Immature natural killer cell (primary cell): ENCODE results near the gene VTI1A. TPM values are rescaled to one million over a fixed set of nuclear protein-coding genes. Genes with fewer than 3 reads are reported as not detected.
"Not testable (repeated sequence)": the region's sequence is repeated elsewhere in the genome, so short reads cannot be mapped to it uniquely, and the experiment has no call there.

Source experiments
- DNase-seq, 3 donors: peaks; one replicate each; pipeline ENCODE4 v3.0.0; 2022; ENCODE audit warnings: mixed read lengths in 1 of 3
- H3K27ac Mint-ChIP-seq, 6 donors: one replicate each; pipeline ENCODE4 v1.8.0; 2020; ENCODE audit warnings: mixed read lengths in 6 of 6, mild to moderate bottlenecking in 5 of 6, inconsistent platforms in 4 of 6, moderate library complexity in 3 of 6
- H3K27me3 Mint-ChIP-seq, 3 donors: one replicate each; pipeline ENCODE4 v1.8.0; 2020 to 2021; ENCODE audit warnings: low read depth in 3 of 3, mild to moderate bottlenecking in 3 of 3, mixed read lengths in 3 of 3, moderate library complexity in 3 of 3, inconsistent platforms in 1 of 3
- H3K36me3 Mint-ChIP-seq, 3 donors: one replicate each; pipeline ENCODE4 v1.8.0; 2020; ENCODE audit warnings: mixed read lengths in 3 of 3, inconsistent platforms in 2 of 3, mild to moderate bottlenecking in 2 of 3
- H3K4me1 Mint-ChIP-seq, 2 donors: one replicate each; pipeline ENCODE4 v1.8.0; 2020; ENCODE audit warnings: inconsistent platforms in 2 of 2, mild to moderate bottlenecking in 2 of 2, mixed read lengths in 2 of 2, moderate library complexity in 1 of 2
- H3K4me3 Mint-ChIP-seq, 5 donors: one replicate each; pipeline ENCODE4 v1.8.0; 2020; ENCODE audit warnings: mild to moderate bottlenecking in 5 of 5, mixed read lengths in 5 of 5, inconsistent platforms in 3 of 5, moderate library complexity in 3 of 5
- H3K9me3 Mint-ChIP-seq, 6 donors: one replicate each; pipeline ENCODE4 v1.8.0; 2020; ENCODE audit warnings: mild to moderate bottlenecking in 6 of 6, mixed read lengths in 6 of 6, inconsistent platforms in 4 of 6, moderate library complexity in 3 of 6
- polyA plus RNA-seq, 3 donors: library from polyadenylated mRNA; unstranded; fragments of 300-500 nt; fragmentation: Illumina TruSeq; gene quantifications; one replicate each; pipeline ENCODE4 v1.2.3, GENCODE V29; 2021

The VTI1A gene
- polyA plus RNA-seq, 3 donors from 2014 or later: 15.0 to 40.2 (median 31.2) TPM

DNA sequence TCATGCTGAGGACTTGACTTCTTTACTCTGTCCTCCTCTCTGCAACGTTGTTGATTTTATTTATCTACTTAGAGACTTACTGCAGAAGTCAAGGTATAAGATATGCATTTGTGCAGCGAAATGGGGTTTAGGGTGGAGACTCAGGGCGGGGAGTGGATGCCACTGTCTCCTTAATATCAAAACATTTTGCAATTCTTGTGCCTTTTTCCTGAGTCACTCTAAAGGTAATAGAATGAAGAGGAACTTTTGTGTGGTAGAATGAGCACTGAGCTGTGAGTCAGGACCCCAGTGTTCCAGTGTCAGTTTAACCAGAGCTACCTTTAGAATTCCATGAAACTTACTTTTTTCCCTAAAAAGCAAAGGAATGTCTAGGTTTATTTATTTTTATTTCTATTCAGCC is 78.2 kb downstream of the VTI1A start:
- no peak for DNase-seq
- Mint-ChIP-seq H3K36me3 (no peaks in the 10 kb centered on the region), H3K9me3 (no peaks in the 10 kb centered on the region), H3K4me3 (no peak overlapping the region), H3K4me1 (peaks cover 20 to 37% of the 10 kb centered on the region in 2 donors), H3K27me3 (no peaks in the 10 kb centered on the region), H3K27ac (peak overlapping the region in 3 of 6 donors; percentile 29 to 66 (median 55))

DNA sequence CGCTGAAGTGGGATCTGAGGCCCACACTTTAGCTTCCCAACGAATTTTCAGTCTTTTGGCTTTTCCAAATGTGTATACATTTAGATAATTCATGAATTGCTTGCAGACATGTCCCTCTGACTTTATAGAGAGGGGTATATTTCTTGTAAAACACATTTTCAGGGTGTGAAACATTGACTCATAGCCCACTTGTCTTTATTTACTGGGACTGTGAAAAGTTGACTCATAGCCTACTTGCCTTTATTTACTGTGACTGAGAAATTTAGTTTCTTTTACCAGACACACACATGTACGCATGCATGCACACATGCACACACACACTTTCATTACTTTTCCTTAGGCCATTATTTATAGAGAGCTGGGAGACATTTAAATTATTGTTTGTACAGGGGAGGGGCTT is 79.1 kb downstream of the VTI1A start:
- peak in 1 of 3 donors; percentile 13 for DNase-seq
- Mint-ChIP-seq H3K36me3 (peaks cover 0 to 3% (median 0%) of the 10 kb centered on the region in 3 donors), H3K4me3 (peak overlapping the region in 2 of 5 donors; percentile 48 to 81), H3K4me1 (peaks cover 26 to 46% of the 10 kb centered on the region in 2 donors), H3K27ac (peak overlapping the region; percentile 21 to 79 (median 68)), H3K27me3 (peaks cover 0 to 3% (median 0%) of the 10 kb centered on the region in 3 donors), H3K9me3 (no peaks in the 10 kb centered on the region)

DNA sequence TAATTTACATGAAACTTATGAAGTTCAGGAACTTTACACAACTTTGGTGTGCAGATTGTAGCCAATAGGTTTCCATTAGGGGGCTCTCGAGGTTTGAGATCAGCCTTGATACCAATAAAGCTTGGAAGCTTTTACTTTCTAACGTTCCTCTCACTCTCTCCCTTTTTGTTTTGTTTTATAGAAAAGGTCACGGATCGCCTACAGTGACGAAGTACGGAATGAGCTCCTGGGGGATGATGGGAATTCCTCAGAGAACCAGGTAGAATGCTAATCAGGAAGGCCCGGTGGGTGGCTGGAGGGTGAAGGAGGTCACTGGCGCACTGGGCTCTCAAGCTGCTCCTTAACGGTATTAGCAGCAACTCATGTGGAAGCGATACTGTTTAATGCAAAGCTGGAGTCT is 79.9 kb downstream of the VTI1A start:
- Mint-ChIP-seq H3K36me3 (peaks cover 0 to 3% (median 0%) of the 10 kb centered on the region in 3 donors), H3K4me3 (no peak overlapping the region), H3K4me1 (peaks cover 33 to 53% of the 10 kb centered on the region in 2 donors), H3K27me3 (peaks cover 0 to 3% (median 0%) of the 10 kb centered on the region in 3 donors), H3K9me3 (no peaks in the 10 kb centered on the region), H3K27ac (peak overlapping the region in 1 of 6 donors; percentile 29)
- DNase-seq: no peak

DNA sequence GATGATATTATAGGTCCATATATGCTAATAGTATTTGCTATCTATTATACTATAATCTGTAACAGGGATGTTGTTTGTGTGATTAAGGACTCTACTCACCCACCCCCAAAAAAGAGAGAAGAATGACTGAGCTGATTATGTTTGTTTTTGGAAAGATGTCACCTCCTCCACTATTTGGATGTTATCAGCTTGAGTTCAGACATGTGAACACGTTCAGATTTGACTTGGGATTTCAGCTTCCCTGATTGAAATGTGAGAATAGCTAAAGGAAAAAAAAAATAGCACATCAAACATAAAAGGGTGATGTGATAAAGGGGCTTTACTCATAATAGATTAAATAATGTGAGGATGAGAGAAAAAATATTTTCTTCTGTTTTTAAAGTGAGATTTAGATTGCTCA is 81.2 kb downstream of the VTI1A start:
- no peak overlapping the region for H3K27ac Mint-ChIP-seq
- H3K9me3 Mint-ChIP-seq: no peaks in the 10 kb centered on the region
- peaks cover 0 to 3% (median 0%) of the 10 kb centered on the region in 3 donors for H3K27me3 Mint-ChIP-seq
- H3K4me1 Mint-ChIP-seq: peaks cover 38 to 60% of the 10 kb centered on the region in 2 donors
- no peak for DNase-seq
- H3K36me3 Mint-ChIP-seq: peaks cover 0 to 3% (median 0%) of the 10 kb centered on the region in 3 donors
- no peak overlapping the region for H3K4me3 Mint-ChIP-seq

DNA sequence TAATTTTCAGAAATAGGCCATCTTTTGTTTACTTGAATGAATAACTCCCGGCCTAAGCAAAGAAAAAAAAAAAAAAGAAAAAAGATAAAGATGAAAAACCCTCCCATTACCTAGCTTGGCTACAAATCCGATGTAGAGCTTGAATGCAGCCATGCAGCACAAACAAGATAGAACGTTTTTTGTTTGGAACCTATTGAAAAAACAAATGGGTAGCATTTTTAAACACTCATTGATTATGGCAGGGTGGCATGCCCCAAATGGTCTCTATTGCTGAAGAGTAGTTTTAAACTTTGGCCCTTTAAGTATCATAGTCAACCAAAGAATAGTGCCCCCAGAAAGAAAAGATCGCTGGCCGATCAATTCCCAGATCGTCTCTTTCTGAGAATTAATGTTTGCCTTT is 84.4 kb downstream of the VTI1A start:
- no peak for DNase-seq
- Mint-ChIP-seq H3K4me3 (peak overlapping the region in 2 of 5 donors; percentile 89 to 92), H3K36me3 (peaks cover 0 to 3% (median 0%) of the 10 kb centered on the region in 3 donors), H3K4me1 (peaks cover 28 to 49% of the 10 kb centered on the region in 2 donors), H3K27ac (peak overlapping the region in 3 of 6 donors; percentile 67 to 83 (median 82)), H3K9me3 (no peaks in the 10 kb centered on the region), H3K27me3 (peaks cover 0 to 3% (median 0%) of the 10 kb centered on the region in 3 donors)

DNA sequence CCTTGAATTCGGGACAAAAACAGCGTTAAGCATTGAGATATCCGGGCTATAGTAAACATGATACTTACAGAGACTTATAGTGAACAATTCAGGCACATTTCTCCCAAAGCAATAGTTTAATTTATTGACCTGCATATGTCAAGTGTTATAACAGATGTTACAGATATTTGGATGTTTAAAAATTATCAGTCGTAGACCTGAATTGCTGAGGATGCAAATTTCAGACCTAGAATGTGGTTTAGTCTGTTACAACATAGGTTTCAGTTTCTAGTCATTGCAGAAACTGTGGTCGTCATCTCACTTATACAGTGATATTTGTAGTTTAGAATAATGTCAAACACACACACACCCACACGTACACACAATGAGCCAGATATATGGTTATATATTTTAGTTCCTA is 85.2 kb downstream of the VTI1A start:
- H3K36me3 Mint-ChIP-seq: peaks cover 0 to 3% (median 0%) of the 10 kb centered on the region in 3 donors
- H3K27ac Mint-ChIP-seq: peak overlapping the region; percentile 22 to 83 (median 68)
- peaks cover 21 to 42% of the 10 kb centered on the region in 2 donors for H3K4me1 Mint-ChIP-seq
- DNase-seq: peak in 2 of 3 donors; percentile 6 to 29
- peaks cover 0 to 3% (median 0%) of the 10 kb centered on the region in 3 donors for H3K27me3 Mint-ChIP-seq
- H3K9me3 Mint-ChIP-seq: no peaks in the 10 kb centered on the region
- peak overlapping the region; percentile 40 to 92 (median 65) for H3K4me3 Mint-ChIP-seq

DNA sequence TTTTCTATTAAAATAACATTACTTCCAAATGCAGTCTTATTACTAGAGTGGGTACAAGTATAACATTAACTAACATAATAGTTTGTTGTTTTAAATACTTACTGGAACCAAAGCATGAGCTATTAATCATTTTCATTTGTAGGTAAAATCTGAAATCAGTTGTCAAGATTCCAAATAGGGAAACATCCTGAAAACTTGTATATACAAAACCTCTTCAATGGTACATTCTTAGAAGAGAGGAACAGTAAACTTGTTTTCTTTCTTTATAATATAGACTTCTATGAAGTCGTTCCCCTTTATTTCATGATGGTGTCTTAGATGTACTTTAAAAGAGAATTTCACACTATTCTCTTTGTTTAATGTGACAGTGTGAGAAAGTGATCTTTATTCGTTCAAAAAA is 85.9 kb downstream of the VTI1A start:
- Mint-ChIP-seq H3K4me3 (no peak overlapping the region), H3K27me3 (peaks cover 0 to 3% (median 0%) of the 10 kb centered on the region in 3 donors), H3K4me1 (peaks cover 21 to 42% of the 10 kb centered on the region in 2 donors), H3K27ac (peak overlapping the region in 2 of 6 donors; percentile 8 to 83), H3K36me3 (peaks cover 0 to 4% (median 0%) of the 10 kb centered on the region in 3 donors), H3K9me3 (no peaks in the 10 kb centered on the region)
- DNase-seq: no peak

DNA sequence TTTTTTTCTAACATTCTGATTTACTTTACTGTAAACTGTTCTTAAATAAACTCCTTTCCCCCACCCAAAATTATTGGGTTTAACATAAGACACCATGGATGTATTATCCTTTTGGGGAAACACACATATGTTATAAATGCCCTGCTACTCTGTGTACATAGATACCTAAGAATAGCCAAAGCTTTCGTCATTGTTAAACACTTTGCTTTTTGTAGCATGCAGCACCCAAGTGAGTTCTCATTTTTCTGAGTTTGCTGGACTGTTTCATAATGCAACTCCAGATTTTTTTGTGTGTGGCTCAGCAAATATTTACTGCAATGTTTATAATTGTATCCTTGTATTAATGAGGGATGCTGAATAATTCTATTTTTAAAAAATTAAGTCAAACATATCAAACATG is 86.9 kb downstream of the VTI1A start:
- no peaks in the 10 kb centered on the region for H3K9me3 Mint-ChIP-seq
- no peak for DNase-seq
- peaks cover 0 to 7% (median 0%) of the 10 kb centered on the region in 3 donors for H3K36me3 Mint-ChIP-seq
- peaks cover 21 to 42% of the 10 kb centered on the region in 2 donors for H3K4me1 Mint-ChIP-seq
- peaks cover 0 to 3% (median 0%) of the 10 kb centered on the region in 3 donors for H3K27me3 Mint-ChIP-seq
- H3K4me3 Mint-ChIP-seq: no peak overlapping the region
- no peak overlapping the region for H3K27ac Mint-ChIP-seq

DNA sequence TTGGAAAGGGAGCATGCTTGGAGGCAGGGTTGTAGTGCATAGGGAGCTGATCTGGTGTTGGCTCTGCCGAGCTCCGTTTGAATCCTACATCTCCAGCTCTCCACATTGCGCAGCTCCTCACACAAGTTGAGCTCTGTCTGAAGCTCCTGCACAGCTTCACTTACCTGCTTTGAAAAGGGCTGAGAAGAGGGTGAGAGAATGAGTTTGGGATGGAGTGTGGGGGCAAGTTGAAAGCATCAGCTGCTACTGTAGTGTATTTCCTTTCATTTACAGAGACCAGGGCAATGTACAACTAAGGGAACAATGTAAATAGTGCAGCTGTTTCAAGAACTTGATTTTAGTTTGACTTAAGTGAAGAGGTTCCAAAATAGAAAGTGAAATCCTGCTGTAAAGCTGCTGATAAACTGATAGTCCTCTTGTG is 88.5 kb downstream of the VTI1A start:
- H3K4me1 Mint-ChIP-seq: peaks cover 20 to 41% of the 10 kb centered on the region in 2 donors
- no peak for DNase-seq
- H3K9me3 Mint-ChIP-seq: no peaks in the 10 kb centered on the region
- H3K4me3 Mint-ChIP-seq: no peak overlapping the region
- H3K36me3 Mint-ChIP-seq: peaks cover 7 to 16% (median 12%) of the 10 kb centered on the region in 3 donors
- peaks cover 0 to 3% (median 0%) of the 10 kb centered on the region in 3 donors for H3K27me3 Mint-ChIP-seq
- H3K27ac Mint-ChIP-seq: peak overlapping the region in 2 of 6 donors; percentile 9 to 86

DNA sequence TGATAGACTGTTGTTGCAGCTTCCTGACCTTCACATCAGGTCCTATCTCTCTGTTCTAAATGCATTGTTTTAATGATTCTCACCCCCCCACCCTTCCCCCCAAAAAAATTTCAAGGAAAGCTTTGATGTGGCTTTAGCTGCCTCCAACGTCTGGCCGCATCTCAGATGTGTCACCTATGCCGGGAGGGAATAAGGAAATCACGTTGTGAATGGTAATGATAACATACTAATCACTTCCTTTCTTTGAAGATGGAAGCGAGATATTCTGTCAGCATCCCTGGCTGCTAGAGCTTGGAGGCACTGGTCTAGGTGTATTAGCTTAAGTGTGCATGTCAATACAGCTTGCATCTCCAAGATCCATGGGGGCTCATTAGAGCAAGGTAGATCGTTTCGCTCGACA is 89.6 kb downstream of the VTI1A start:
- Mint-ChIP-seq H3K4me3 (no peak overlapping the region), H3K27ac (no peak overlapping the region)

DNA sequence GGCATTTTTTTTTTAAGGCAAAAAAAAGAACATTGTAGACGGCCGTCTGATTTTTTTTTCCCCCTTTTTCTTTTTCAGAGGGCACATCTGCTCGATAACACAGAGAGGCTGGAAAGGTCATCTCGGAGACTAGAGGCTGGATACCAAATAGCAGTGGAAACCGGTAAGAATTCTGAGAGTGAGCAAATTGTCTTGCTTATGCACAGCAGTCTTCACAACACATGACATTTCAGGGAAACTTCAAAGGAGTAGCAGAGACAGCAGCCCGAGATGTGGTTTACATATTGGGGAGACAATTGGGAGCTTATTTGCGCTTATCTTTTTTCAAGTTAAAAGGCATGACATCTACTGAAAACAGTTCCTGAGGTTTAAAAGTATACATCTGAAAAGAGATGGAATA is 91.2 kb downstream of the VTI1A start:
- DNase-seq: no peak
- peaks cover 9 to 26% (median 25%) of the 10 kb centered on the region in 3 donors for H3K36me3 Mint-ChIP-seq

More for the DNA sequence above, 89.6 kb downstream of the VTI1A start:
- H3K27me3 Mint-ChIP-seq: no peaks in the 10 kb centered on the region
- DNase-seq: no peak
- H3K36me3 Mint-ChIP-seq: peaks cover 9 to 17% (median 14%) of the 10 kb centered on the region in 3 donors
- peaks cover 11 to 33% of the 10 kb centered on the region in 2 donors for H3K4me1 Mint-ChIP-seq
- H3K9me3 Mint-ChIP-seq: no peaks in the 10 kb centered on the region

DNA sequence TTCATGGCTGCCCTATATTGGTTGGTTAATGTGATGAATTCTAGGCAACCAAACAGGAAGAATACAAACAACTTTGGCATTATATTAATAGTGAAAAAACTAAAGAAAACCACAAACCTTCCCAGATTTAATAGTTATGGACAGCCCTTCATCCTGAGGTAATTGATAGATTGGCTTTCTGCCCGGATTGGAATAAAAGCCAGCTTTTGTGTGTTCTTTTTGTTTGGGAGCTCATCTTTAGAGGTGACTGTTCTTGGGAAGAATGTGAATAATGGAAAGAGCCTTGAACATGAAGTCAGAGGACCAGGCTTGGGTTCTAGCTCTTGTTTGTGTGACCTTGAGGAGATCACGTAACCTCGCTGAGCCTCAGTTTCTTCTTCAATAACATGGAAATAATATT is 92.3 kb downstream of the VTI1A start:
- DNase-seq: no peak
- no peaks in the 10 kb centered on the region for H3K9me3 Mint-ChIP-seq
- peaks cover 4 to 14% of the 10 kb centered on the region in 2 donors for H3K4me1 Mint-ChIP-seq
- no peak overlapping the region for H3K4me3 Mint-ChIP-seq
- no peak overlapping the region for H3K27ac Mint-ChIP-seq
- H3K36me3 Mint-ChIP-seq: peaks cover 9 to 33% (median 26%) of the 10 kb centered on the region in 3 donors
- peaks cover 0 to 1% (median 0%) of the 10 kb centered on the region in 3 donors for H3K27me3 Mint-ChIP-seq

More for the DNA sequence above, 91.2 kb downstream of the VTI1A start:
- H3K9me3 Mint-ChIP-seq: no peaks in the 10 kb centered on the region
- no peaks in the 10 kb centered on the region for H3K27me3 Mint-ChIP-seq
- peaks cover 4 to 18% of the 10 kb centered on the region in 2 donors for H3K4me1 Mint-ChIP-seq
- no peak overlapping the region for H3K27ac Mint-ChIP-seq
- H3K4me3 Mint-ChIP-seq: no peak overlapping the region

DNA sequence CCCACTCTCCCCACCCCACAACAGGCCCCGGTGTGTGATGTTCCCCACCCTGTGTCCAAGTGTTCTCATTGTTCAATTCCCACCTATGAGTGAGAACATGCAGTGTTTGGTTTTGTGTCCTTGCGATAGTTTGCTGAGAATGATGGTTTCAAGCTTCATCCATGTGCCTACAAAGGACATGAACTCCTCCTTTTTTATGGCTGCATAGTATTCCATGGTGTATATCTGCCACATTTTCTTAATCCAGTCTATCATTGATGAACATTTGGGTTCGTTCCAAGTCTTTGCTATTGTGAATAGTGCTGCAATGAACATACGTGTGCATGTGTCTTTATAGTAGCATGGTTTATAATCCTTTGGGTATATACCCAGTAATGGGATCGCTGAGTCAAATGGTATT is 95.8 kb downstream of the VTI1A start:
- not testable (repeated sequence) for H3K4me3 Mint-ChIP-seq, DNase-seq, H3K27me3 Mint-ChIP-seq, H3K4me1 Mint-ChIP-seq, H3K27ac Mint-ChIP-seq, H3K9me3 Mint-ChIP-seq
- peaks cover 9 to 33% (median 26%) of the 10 kb centered on the region in 3 donors for H3K36me3 Mint-ChIP-seq

DNA sequence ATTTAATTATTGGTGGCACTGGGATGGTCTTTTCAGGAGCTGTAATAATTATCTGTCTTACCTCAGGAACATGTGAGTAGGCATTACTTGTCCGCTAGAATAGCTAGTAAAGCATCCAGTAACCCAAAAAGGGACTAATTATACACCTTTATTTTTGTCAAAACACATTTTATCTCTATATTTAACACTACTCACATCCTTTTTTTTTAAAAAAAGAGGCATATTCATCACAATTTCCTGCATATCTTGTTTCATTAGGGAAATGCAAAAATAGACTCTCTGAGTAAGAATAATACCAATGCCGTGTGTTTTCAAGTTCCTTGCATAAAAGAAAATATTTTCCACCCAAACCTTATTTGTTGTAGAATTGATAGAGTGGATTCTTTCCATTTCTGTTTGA is 99.5 kb downstream of the VTI1A start:
- H3K27ac Mint-ChIP-seq: no peak overlapping the region
- no peak overlapping the region for H3K4me3 Mint-ChIP-seq

More for the DNA sequence above, 99.5 kb downstream of the VTI1A start:
- Mint-ChIP-seq H3K27me3 (peaks cover 0 to 1% (median 1%) of the 10 kb centered on the region in 3 donors), H3K36me3 (peaks cover 0 to 22% (median 15%) of the 10 kb centered on the region in 3 donors), H3K9me3 (no peaks in the 10 kb centered on the region), H3K4me1 (no peaks in the 10 kb centered on the region)
- no peak for DNase-seq
